K562 (cell line): ENCODE measurements around the gene PACS1. TPM values are rescaled to one million over a fixed set of nuclear protein-coding genes. Genes with fewer than 3 reads are reported as not detected.
A peak's percentile ranks its signal among the peaks of the same experiment; 100 is the strongest.

Source experiments
- EHMT2 ChIP-seq: fragments of 450-650 bp; IDR thresholded peaks from 2 replicates; pipeline ENCODE4 v1.6.1; 2018; ENCODE audit warnings: antibody characterized with exemption
- ETV5 ChIP-seq: sonication (generic); formaldehyde crosslinking; IDR thresholded peaks from 2 replicates; pipeline ENCODE4 v1.4.0; 2020; ENCODE audit warnings: low read depth, mild to moderate bottlenecking, missing genetic modification reagents
- FOSL1 ChIP-seq: fragments of 200-800 bp; sonication (Bioruptor generic); conservative IDR thresholded peaks from 2 replicates; pipeline ENCODE4 v1.6.1; 2016; ENCODE audit warnings: missing genetic modification characterization, missing compliant biosample characterization
- GABPB1 ChIP-seq: sonication (generic); formaldehyde crosslinking; IDR thresholded peaks from 2 replicates; pipeline ENCODE4 v1.8.0; 2022; ENCODE audit warnings: mild to moderate bottlenecking, missing genetic modification reagents
- NEUROD1 ChIP-seq: fragments of 150-350 bp; IDR thresholded peaks from 2 replicates; pipeline ENCODE4 v1.6.1; 2014; ENCODE audit warnings: borderline replicate concordance, low read length, low read depth; ENCODE audit not compliant: partially characterized antibody
- POLR3G ChIP-seq: IDR thresholded peaks from 2 replicates; pipeline ENCODE4 v1.6.1; 2011; ENCODE audit not compliant: insufficient read length, insufficient replicate concordance; ENCODE audit errors: extremely low read depth
- ZNF197 ChIP-seq: fragments of 200-800 bp; sonication (Bioruptor generic); IDR thresholded peaks from 2 replicates; pipeline ENCODE4 v1.6.1; 2016; ENCODE audit warnings: low read depth, missing genetic modification characterization, missing compliant biosample characterization
- polyA plus RNA-seq, 8 experiments: library from polyadenylated mRNA; depleted of rRNA in 4 of 8; stranded (reverse) in 5 of 8; unstranded in 3 of 8; fragments of >200 nt; fragmentation: Nextera tagmentation in 2 of 8; fragmentation: Illumina TruSeq in 1 of 8; extraction: Ambion mirVana in 2 of 8; extraction: Trizol in 1 of 8; gene quantifications; 2 replicates each; pipeline versions ENCODE4 v1.2.1 to v1.2.3, GENCODE V29; 2011 to 2014; ENCODE audit warnings: inconsistent platforms in 1 of 8, missing spikeins in 1 of 8
- total RNA-seq, 7 experiments: library from RNA; depleted of rRNA in 6 of 7; stranded (reverse); fragments of >200 nt in 6 of 7; fragmentation: Illumina TruSeq in 2 of 7; extraction: Trizol in 2 of 7; gene quantifications; 2 replicates each; pipeline versions ENCODE4 v1.2.1 to v1.2.3, GENCODE V29; 2011 to 2021; ENCODE audit warnings: low replicate concordance in 1 of 7
- TF ChIP-seq, protein P1 (sequence below): fragments of 450-650 bp; IDR thresholded peaks from 2 replicates; pipeline ENCODE4 v1.7.1; 2018; ENCODE audit warnings: mild to moderate bottlenecking, low read depth; ENCODE audit not compliant: partially characterized antibody
- TF ChIP-seq, protein P2 (sequence below): fragments of 450-650 bp; IDR thresholded peaks from 2 replicates; pipeline ENCODE4 v1.6.1; 2014; ENCODE audit warnings: low read depth, mild to moderate bottlenecking, moderate library complexity, borderline replicate concordance
- TF ChIP-seq, protein P3 (sequence below): fragments of 200-800 bp; sonication (Bioruptor generic); IDR thresholded peaks from 2 replicates; pipeline ENCODE4 v1.6.1; 2017; ENCODE audit warnings: missing genetic modification characterization, missing compliant biosample characterization
- TF ChIP-seq, protein P4 (sequence below): fragments of 450-650 bp; IDR thresholded peaks from 2 replicates; pipeline ENCODE4 v1.6.1; 2017; ENCODE audit warnings: antibody characterized with exemption, mild to moderate bottlenecking
- TF ChIP-seq, protein P5 (sequence below): sonication (generic); formaldehyde crosslinking; IDR thresholded peaks from 2 replicates; pipeline ENCODE4 v1.8.1; 2023; ENCODE audit warnings: mild to moderate bottlenecking, missing genetic modification reagents

Gene PACS1
- total and polyA plus RNA-seq, 9 of the 15 experiments (the other 6 are each of a cell fraction or from before 2014, with no cell fraction given) = 0.34 to 28.1 (median 8.5) TPM

DNA sequence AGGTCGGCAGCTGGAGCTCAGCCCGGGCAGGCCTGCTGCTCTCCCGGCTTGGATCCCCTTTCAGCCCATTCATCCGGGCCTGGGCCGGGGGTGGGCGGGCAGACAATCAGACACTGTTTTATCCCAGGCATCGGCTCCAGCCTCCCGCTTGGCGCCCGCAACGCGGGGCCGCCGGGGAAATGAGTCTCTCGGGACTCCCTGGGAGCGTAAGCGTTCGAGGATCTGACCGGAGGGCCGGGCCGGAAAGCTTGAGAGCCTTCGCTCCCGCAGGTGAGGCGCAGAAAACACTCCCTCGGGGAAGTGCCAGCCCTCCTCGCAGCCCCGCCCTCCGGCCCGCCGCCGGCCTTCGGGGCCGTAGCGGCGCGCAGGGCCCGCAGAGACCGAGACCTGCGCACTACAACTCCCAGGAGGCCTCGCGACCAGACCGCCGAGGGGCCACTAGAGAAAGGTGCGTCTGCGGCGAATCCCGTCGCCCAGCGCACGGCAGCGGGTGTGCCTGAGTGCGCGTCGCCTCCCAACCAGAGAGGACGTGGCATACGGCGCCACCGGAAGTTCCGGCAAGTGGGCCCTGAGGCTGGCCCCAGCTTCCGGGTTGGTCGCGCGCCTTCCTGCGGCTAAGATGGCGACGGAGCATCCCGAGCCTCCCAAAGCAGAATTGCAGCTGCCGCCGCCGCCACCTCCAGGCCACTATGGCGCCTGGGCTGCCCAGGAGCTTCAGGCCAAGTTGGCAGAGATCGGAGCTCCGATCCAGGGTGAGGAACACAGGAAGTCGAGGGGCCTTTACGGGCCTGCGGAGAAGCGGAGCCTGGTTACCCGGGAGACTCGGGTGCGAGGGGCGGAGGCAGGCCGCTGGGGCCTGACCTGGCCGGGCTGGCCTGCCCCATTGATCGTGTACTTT lies 18.1 kb upstream of the PACS1 start, which contains the start of gene SF3B2 (continued):
- TF ChIP-seq, protein P1, sequence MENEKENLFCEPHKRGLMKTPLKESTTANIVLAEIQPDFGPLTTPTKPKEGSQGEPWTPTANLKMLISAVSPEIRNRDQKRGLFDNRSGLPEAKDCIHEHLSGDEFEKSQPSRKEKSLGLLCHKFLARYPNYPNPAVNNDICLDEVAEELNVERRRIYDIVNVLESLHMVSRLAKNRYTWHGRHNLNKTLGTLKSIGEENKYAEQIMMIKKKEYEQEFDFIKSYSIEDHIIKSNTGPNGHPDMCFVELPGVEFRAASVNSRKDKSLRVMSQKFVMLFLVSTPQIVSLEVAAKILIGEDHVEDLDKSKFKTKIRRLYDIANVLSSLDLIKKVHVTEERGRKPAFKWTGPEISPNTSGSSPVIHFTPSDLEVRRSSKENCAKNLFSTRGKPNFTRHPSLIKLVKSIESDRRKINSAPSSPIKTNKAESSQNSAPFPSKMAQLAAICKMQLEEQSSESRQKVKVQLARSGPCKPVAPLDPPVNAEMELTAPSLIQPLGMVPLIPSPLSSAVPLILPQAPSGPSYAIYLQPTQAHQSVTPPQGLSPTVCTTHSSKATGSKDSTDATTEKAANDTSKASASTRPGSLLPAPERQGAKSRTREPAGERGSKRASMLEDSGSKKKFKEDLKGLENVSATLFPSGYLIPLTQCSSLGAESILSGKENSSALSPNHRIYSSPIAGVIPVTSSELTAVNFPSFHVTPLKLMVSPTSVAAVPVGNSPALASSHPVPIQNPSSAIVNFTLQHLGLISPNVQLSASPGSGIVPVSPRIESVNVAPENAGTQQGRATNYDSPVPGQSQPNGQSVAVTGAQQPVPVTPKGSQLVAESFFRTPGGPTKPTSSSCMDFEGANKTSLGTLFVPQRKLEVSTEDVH = peak; percentile 94
- TF ChIP-seq, protein P2, sequence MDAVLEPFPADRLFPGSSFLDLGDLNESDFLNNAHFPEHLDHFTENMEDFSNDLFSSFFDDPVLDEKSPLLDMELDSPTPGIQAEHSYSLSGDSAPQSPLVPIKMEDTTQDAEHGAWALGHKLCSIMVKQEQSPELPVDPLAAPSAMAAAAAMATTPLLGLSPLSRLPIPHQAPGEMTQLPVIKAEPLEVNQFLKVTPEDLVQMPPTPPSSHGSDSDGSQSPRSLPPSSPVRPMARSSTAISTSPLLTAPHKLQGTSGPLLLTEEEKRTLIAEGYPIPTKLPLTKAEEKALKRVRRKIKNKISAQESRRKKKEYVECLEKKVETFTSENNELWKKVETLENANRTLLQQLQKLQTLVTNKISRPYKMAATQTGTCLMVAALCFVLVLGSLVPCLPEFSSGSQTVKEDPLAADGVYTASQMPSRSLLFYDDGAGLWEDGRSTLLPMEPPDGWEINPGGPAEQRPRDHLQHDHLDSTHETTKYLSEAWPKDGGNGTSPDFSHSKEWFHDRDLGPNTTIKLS = peak; percentile 100
- TF ChIP-seq EHMT2 = no peak
- TF ChIP-seq, protein P3, sequence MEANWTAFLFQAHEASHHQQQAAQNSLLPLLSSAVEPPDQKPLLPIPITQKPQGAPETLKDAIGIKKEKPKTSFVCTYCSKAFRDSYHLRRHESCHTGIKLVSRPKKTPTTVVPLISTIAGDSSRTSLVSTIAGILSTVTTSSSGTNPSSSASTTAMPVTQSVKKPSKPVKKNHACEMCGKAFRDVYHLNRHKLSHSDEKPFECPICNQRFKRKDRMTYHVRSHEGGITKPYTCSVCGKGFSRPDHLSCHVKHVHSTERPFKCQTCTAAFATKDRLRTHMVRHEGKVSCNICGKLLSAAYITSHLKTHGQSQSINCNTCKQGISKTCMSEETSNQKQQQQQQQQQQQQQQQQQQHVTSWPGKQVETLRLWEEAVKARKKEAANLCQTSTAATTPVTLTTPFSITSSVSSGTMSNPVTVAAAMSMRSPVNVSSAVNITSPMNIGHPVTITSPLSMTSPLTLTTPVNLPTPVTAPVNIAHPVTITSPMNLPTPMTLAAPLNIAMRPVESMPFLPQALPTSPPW = peak; percentile 85
- TF ChIP-seq, protein P4, sequence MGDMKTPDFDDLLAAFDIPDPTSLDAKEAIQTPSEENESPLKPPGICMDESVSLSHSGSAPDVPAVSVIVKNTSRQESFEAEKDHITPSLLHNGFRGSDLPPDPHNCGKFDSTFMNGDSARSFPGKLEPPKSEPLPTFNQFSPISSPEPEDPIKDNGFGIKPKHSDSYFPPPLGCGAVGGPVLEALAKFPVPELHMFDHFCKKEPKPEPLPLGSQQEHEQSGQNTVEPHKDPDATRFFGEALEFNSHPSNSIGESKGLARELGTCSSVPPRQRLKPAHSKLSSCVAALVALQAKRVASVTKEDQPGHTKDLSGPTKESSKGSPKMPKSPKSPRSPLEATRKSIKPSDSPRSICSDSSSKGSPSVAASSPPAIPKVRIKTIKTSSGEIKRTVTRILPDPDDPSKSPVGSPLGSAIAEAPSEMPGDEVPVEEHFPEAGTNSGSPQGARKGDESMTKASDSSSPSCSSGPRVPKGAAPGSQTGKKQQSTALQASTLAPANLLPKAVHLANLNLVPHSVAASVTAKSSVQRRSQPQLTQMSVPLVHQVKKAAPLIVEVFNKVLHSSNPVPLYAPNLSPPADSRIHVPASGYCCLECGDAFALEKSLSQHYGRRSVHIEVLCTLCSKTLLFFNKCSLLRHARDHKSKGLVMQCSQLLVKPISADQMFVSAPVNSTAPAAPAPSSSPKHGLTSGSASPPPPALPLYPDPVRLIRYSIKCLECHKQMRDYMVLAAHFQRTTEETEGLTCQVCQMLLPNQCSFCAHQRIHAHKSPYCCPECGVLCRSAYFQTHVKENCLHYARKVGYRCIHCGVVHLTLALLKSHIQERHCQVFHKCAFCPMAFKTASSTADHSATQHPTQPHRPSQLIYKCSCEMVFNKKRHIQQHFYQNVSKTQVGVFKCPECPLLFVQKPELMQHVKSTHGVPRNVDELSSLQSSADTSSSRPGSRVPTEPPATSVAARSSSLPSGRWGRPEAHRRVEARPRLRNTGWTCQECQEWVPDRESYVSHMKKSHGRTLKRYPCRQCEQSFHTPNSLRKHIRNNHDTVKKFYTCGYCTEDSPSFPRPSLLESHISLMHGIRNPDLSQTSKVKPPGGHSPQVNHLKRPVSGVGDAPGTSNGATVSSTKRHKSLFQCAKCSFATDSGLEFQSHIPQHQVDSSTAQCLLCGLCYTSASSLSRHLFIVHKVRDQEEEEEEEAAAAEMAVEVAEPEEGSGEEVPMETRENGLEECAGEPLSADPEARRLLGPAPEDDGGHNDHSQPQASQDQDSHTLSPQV = no peak
- TF ChIP-seq, protein P5, sequence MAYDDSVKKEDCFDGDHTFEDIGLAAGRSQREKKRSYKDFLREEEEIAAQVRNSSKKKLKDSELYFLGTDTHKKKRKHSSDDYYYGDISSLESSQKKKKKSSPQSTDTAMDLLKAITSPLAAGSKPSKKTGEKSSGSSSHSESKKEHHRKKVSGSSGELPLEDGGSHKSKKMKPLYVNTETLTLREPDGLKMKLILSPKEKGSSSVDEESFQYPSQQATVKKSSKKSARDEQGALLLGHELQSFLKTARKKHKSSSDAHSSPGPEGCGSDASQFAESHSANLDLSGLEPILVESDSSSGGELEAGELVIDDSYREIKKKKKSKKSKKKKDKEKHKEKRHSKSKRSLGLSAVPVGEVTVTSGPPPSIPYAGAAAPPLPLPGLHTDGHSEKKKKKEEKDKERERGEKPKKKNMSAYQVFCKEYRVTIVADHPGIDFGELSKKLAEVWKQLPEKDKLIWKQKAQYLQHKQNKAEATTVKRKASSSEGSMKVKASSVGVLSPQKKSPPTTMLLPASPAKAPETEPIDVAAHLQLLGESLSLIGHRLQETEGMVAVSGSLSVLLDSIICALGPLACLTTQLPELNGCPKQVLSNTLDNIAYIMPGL (CRISPR knock-in tag) = peak; percentile 73; the same call in 1 of the 2 replicates
- TF ChIP-seq NEUROD1 = peak; percentile 24
- no peak for TF ChIP-seq POLR3G
- no peak for TF ChIP-seq ZNF197
- no peak for TF ChIP-seq FOSL1 (tag)
- TF ChIP-seq GABPB1 = peak; percentile 97
- TF ChIP-seq ETV5 = peak; percentile 95
